ENCODE results near the gene PICK1.

The PICK1 gene

DNA sequence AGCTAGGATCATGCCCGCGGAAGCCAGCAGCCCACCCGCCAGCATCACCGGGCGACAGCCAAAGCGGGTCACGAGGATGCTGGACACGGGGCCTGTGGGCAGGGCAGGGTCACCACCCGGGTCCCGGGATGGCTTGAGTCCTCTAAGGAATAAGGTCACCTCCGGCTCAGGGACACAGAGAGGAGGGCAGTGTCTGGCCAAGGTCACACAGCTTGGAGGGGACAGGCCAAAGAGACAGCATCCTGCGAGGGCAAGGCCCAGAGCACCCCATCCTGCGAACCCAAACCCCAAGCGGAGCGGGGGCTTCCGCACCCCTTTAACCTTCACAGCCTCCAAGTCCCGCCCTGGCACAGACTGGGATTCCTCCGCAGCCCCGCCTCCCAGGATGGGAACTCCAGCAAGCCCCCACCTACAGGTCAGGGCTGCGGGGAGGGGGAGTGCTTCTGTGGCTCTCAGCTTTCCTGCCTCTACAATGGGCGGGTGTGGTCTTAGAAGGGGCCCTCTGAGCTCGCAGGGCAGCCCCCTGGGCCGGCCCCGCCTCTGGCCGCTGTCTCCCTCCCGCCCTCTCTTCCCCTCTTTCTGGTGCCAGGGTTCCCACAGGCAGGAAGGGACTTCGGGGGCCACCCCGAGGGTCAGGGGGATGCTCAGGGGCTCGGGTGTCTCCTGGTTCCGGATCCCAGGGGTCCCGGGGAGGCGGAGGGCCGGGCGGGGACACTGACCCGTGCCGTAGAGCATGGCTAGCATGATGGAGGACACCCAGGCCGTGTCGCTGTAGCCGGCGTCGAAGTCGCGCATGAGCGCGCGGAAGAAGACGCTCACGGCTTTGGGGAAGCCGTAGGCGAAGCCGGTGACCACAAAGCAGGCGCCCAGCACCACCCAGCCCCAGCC, 25.0 kb downstream of the PICK1 start:
- Histone ChIP-seq H2AFZ (peak overlapping the region; percentile 34), H3K79me2 (no peaks in the 10 kb centered on the region), H3K4me1 (no peaks in the 10 kb centered on the region), H3K27ac (no peak overlapping the region), H3K36me3 (ENCODE audit: control insufficient read depth, insufficient read depth, low read length) (no peaks in the 10 kb centered on the region), H3K9ac (no peak overlapping the region), H3K27me3 (ENCODE audit: control insufficient read depth, insufficient read depth, low read length) (no peaks in the 10 kb centered on the region), H3K9me3 (ENCODE audit: control insufficient read depth, low read length) (no peaks in the 10 kb centered on the region), H3K4me3 (ENCODE audit: low read depth, low read length) (peak overlapping the region; percentile 39), H3K4me2 (ENCODE audit: low read length) (peak overlapping the region; percentile 71)
- TF ChIP-seq CTCF (IDR thresholded peaks at IDR 0.05): no peak

DNA sequence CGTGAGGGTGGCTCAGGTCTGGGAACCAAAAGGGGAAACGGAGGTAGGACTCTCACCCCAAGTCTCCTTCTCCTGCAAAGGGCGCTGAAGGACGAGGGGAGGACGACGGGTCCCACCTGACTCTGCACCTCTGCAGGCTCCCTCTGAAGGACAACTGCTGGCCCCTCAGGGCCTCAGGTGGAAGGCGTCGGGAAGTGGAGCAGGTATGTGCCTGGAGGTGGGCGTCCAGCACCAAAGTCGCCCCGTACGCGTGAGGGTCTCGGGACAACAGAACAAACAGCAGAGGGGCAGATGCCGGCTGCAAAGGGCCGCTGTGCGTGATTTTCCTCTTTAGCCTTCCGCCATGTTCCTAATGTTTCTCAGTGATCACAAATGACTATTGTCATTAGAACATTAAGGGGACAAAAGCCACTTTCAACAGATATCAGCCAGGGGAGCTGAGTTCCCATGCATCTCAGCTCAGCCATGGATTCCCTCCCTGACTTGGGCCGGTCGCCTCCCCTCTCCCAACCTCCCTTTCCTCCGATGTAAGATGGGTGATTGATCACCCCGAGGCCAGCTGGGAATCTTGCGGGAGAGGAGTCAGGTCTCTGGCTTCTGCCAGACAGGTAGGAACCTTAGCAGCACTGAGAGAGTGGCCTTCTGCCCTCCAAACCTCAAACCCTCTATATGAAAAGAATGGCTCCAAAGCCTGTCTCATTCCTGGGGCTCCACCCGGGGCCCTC, 25.9 kb downstream of the PICK1 start:
- Histone ChIP-seq H3K27me3 (ENCODE audit: control insufficient read depth, insufficient read depth, low read length) (no peaks in the 10 kb centered on the region), H3K4me1 (no peaks in the 10 kb centered on the region), H3K36me3 (ENCODE audit: control insufficient read depth, insufficient read depth, low read length) (no peaks in the 10 kb centered on the region), H3K9ac (no peak overlapping the region), H3K4me3 (ENCODE audit: low read depth, low read length) (no peak overlapping the region), H3K9me3 (ENCODE audit: control insufficient read depth, low read length) (no peaks in the 10 kb centered on the region), H3K79me2 (no peaks in the 10 kb centered on the region), H3K27ac (no peak overlapping the region), H3K4me2 (ENCODE audit: low read length) (no peak overlapping the region), H2AFZ (no peak overlapping the region)
- TF ChIP-seq CTCF (IDR thresholded peaks at IDR 0.05): no peak

GRCh38 chr22:38083931-38084631, 26.9 kb downstream of the PICK1 start, which contains the start of gene SLC16A8:
Gene SLC16A8, minus strand, starts transcription at chr22:38084184. Its CDS starts 1,311 bp downstream, at chr22:38082873.
- Histone ChIP-seq H3K4me3 (ENCODE audit: low read depth, low read length) (no peak within 1 kb of the TSS), H3K27me3 (ENCODE audit: control insufficient read depth, insufficient read depth, low read length) (no peaks in the 10 kb centered on the region), H3K27ac (no peak within 1 kb of the TSS), H3K4me1 (no peaks in the 10 kb centered on the region), H3K36me3 (ENCODE audit: control insufficient read depth, insufficient read depth, low read length) (no peaks in the 10 kb centered on the region), H3K9me3 (ENCODE audit: control insufficient read depth, low read length) (no peaks in the 10 kb centered on the region), H3K9ac (no peak within 1 kb of the TSS), H3K4me2 (ENCODE audit: low read length) (no peak within 1 kb of the TSS), H3K79me2 (no peaks in the 10 kb centered on the region), H2AFZ (no peak within 1 kb of the TSS)
- no peak for TF ChIP-seq CTCF (IDR thresholded peaks at IDR 0.05)

DNA sequence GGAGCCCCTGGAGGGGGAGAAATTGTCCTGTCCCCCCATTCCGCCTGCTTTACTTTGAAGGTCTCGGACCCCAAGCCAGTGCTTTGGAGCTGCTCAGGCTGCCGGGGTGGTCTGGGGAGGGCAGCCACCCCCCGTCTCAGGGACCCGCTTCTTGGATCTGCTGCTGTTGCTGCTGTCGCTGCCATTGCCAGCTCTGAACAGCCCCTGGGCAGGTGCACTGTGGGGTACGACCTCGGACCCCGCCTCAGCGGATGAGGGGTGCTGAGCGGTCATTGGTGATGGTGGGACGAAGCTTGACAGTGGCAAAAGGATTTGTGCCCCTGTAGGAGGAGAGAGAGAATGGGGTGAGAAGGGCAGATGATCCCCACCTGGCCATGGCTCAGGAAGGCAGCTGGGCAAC, 27.9 kb downstream of the PICK1 start:
- Histone ChIP-seq H2AFZ (no peak overlapping the region), H3K36me3 (ENCODE audit: control insufficient read depth, insufficient read depth, low read length) (no peaks in the 10 kb centered on the region), H3K9ac (no peak overlapping the region), H3K27me3 (ENCODE audit: control insufficient read depth, insufficient read depth, low read length) (no peaks in the 10 kb centered on the region), H3K4me3 (ENCODE audit: low read depth, low read length) (no peak overlapping the region), H3K27ac (no peak overlapping the region), H3K79me2 (no peaks in the 10 kb centered on the region), H3K9me3 (ENCODE audit: control insufficient read depth, low read length) (no peaks in the 10 kb centered on the region), H3K4me2 (ENCODE audit: low read length) (no peak overlapping the region), H3K4me1 (no peaks in the 10 kb centered on the region)
- TF ChIP-seq CTCF (IDR thresholded peaks at IDR 0.05): no peak
